ENCODE results near the gene GATAD1.
A peak's percentile ranks its signal among the peaks of the same experiment; 100 is the strongest.
"Not testable (repeated sequence)": the region's sequence is repeated elsewhere in the genome, so short reads cannot be mapped to it uniquely, and the experiment has no call there.

GATAD1 gene

GRCh38 chr7:92447345-92448204 lies at the start of gene GATAD1:
TSS of gene GATAD1 (plus strand) at chr7:92447482. CDS start at chr7:92447730, 248 bp downstream.
- Histone ChIP-seq H3K9me3 (ENCODE audit: low read length) (no peaks in the 10 kb centered on the region), H3K27me3 (ENCODE audit: insufficient read depth, low read length) (no peaks in the 10 kb centered on the region), H3K4me1 (ENCODE audit: insufficient read depth, low read length) (peaks cover 9% of the 10 kb centered on the region), H3K4me3 (ENCODE audit: low read length) (peak within 1 kb of the TSS; percentile 92), H3K36me3 (ENCODE audit: insufficient read depth, low read length) (peaks cover 35% of the 10 kb centered on the region), H2AFZ (ENCODE audit: low read depth, low read length) (peak within 1 kb of the TSS; percentile 87)

GRCh38 chr7:92397542-92397941 lies 49.7 kb upstream of the GATAD1 start:
- H3K27me3 ChIP-seq (ENCODE audit: insufficient read depth, low read length), result no peaks in the 10 kb centered on the region
- no peaks in the 10 kb centered on the region for H3K4me1 ChIP-seq (ENCODE audit: insufficient read depth, low read length)
- H3K9me3 ChIP-seq (ENCODE audit: low read length), result no peaks in the 10 kb centered on the region
- peaks cover 45% of the 10 kb centered on the region for H3K36me3 ChIP-seq (ENCODE audit: insufficient read depth, low read length)
- H2AFZ ChIP-seq (ENCODE audit: low read depth, low read length), result no peak overlapping the region
- H3K4me3 ChIP-seq (ENCODE audit: low read length), result no peak overlapping the region

- no peak overlapping the region for H2AFZ ChIP-seq (ENCODE audit: low read depth, low read length)
- no peaks in the 10 kb centered on the region for H3K27me3 ChIP-seq (ENCODE audit: insufficient read depth, low read length)
- peaks cover 33% of the 10 kb centered on the region for H3K36me3 ChIP-seq (ENCODE audit: insufficient read depth, low read length)
- H3K4me3 ChIP-seq (ENCODE audit: low read length), result no peak overlapping the region
- H3K4me1 ChIP-seq (ENCODE audit: insufficient read depth, low read length), result no peaks in the 10 kb centered on the region
- H3K9me3 ChIP-seq (ENCODE audit: low read length), result no peaks in the 10 kb centered on the region
Observed at GRCh38 chr7:92400013-92400412, 47.3 kb upstream of the GATAD1 start.

- Histone ChIP-seq H2AFZ (ENCODE audit: low read depth, low read length) (no peak overlapping the region), H3K4me3 (ENCODE audit: low read length) (no peak overlapping the region), H3K27me3 (ENCODE audit: insufficient read depth, low read length) (no peaks in the 10 kb centered on the region), H3K36me3 (ENCODE audit: insufficient read depth, low read length) (peaks cover 17% of the 10 kb centered on the region), H3K9me3 (ENCODE audit: low read length) (no peaks in the 10 kb centered on the region), H3K4me1 (ENCODE audit: insufficient read depth, low read length) (no peaks in the 10 kb centered on the region)
Observed at GRCh38 chr7:92402920-92403759, 44.1 kb upstream of the GATAD1 start.

DNA sequence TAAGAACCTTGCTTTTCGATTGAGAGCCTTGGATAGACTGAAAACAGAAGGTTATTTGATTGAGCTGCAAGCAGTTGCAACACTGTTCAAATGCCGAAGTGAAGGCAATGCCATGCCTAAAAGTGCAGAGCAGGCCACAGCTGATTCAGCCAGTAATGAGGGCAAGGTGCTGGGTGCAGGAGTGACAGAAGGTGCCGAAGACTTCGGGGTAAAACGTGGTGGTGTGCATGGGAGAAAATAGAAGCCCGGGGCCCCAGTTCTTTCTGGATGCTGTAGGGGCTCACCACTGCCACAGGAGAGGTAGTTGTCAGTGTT lies 43.6 kb upstream of the GATAD1 start:
- Histone ChIP-seq H3K36me3 (ENCODE audit: insufficient read depth, low read length) (peaks cover 11% of the 10 kb centered on the region), H3K27me3 (ENCODE audit: insufficient read depth, low read length) (no peaks in the 10 kb centered on the region), H3K4me3 (ENCODE audit: low read length) (no peak overlapping the region), H2AFZ (ENCODE audit: low read depth, low read length) (no peak overlapping the region), H3K9me3 (ENCODE audit: low read length) (no peaks in the 10 kb centered on the region), H3K4me1 (ENCODE audit: insufficient read depth, low read length) (no peaks in the 10 kb centered on the region)

DNA sequence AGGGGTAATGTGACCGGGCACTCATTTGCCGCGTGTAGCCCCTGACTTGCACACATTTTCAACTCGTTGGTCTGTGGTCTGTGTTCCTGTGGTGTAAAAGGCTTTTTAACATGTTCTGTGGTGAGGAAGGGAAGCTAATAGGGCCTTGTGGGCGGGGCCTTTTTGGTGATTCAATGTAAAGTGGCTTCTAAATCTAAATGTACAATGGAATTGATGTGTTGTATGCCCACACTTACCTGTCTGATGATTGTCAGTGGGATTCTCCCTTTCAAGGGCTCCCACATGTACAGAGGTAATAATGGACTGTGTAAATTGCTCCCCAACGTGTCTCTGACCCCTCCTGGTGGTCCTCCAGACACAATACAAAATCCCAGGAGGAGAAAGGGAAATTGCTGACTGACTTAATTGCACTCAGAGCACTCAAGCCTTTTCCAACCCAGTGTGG lies 43.1 kb upstream of the GATAD1 start:
- Histone ChIP-seq H3K4me3 (ENCODE audit: low read length) (no peak overlapping the region), H2AFZ (ENCODE audit: low read depth, low read length) (no peak overlapping the region), H3K36me3 (ENCODE audit: insufficient read depth, low read length) (peaks cover 8% of the 10 kb centered on the region), H3K4me1 (ENCODE audit: insufficient read depth, low read length) (no peaks in the 10 kb centered on the region), H3K9me3 (ENCODE audit: low read length) (no peaks in the 10 kb centered on the region), H3K27me3 (ENCODE audit: insufficient read depth, low read length) (no peaks in the 10 kb centered on the region)

- Histone ChIP-seq H3K9me3 (ENCODE audit: low read length) (no peaks in the 10 kb centered on the region), H3K36me3 (ENCODE audit: insufficient read depth, low read length) (no peaks in the 10 kb centered on the region), H3K27me3 (ENCODE audit: insufficient read depth, low read length) (no peaks in the 10 kb centered on the region), H3K4me3 (ENCODE audit: low read length) (no peak overlapping the region), H3K4me1 (ENCODE audit: insufficient read depth, low read length) (no peaks in the 10 kb centered on the region), H2AFZ (ENCODE audit: low read depth, low read length) (no peak overlapping the region)
Observed at GRCh38 chr7:92409357-92409756, 37.9 kb upstream of the GATAD1 start.

GRCh38 chr7:92410162-92410561 lies 37.1 kb upstream of the GATAD1 start:
- H2AFZ ChIP-seq (ENCODE audit: low read depth, low read length); H3K4me1 ChIP-seq (ENCODE audit: insufficient read depth, low read length); H3K9me3 ChIP-seq (ENCODE audit: low read length); H3K36me3 ChIP-seq (ENCODE audit: insufficient read depth, low read length); H3K27me3 ChIP-seq (ENCODE audit: insufficient read depth, low read length); H3K4me3 ChIP-seq (ENCODE audit: low read length): not testable (repeated sequence)

GRCh38 chr7:92412745-92413144 lies 34.5 kb upstream of the GATAD1 start:
- no peaks in the 10 kb centered on the region for H3K36me3 ChIP-seq (ENCODE audit: insufficient read depth, low read length)
- no peaks in the 10 kb centered on the region for H3K9me3 ChIP-seq (ENCODE audit: low read length)
- no peak overlapping the region for H2AFZ ChIP-seq (ENCODE audit: low read depth, low read length)
- H3K27me3 ChIP-seq (ENCODE audit: insufficient read depth, low read length), result no peaks in the 10 kb centered on the region
- H3K4me1 ChIP-seq (ENCODE audit: insufficient read depth, low read length), result no peaks in the 10 kb centered on the region
- H3K4me3 ChIP-seq (ENCODE audit: low read length), result no peak overlapping the region

- H3K4me1 ChIP-seq (ENCODE audit: insufficient read depth, low read length), result no peaks in the 10 kb centered on the region
- H3K4me3 ChIP-seq (ENCODE audit: low read length), result no peak overlapping the region
- no peak overlapping the region for H2AFZ ChIP-seq (ENCODE audit: low read depth, low read length)
- no peaks in the 10 kb centered on the region for H3K27me3 ChIP-seq (ENCODE audit: insufficient read depth, low read length)
- H3K36me3 ChIP-seq (ENCODE audit: insufficient read depth, low read length), result no peaks in the 10 kb centered on the region
- no peaks in the 10 kb centered on the region for H3K9me3 ChIP-seq (ENCODE audit: low read length)
Observed at GRCh38 chr7:92413550-92413949, 33.7 kb upstream of the GATAD1 start.

DNA sequence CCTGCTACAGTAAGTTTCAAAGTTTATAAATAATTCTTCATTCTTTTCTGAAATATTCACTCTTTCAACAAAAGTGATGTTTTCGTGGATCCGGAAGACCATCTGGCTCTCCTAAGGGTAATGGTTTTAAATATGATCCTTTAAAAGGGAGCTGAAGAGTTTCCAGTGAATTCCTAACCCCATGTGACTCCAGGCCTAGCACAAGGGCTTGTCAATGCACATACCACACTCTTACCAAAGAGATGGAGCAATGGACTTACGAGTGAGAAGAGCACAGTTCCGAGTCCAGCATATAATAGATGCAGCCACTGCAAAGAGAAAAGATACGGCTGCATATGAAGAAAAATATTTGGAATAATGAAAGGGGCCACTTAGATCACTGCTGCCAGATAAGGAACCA lies 32.1 kb upstream of the GATAD1 start:
- H3K36me3 ChIP-seq (ENCODE audit: insufficient read depth, low read length), result no peaks in the 10 kb centered on the region

GRCh38 chr7:92417913-92418312 lies 29.4 kb upstream of the GATAD1 start:
- H3K36me3 ChIP-seq (ENCODE audit: insufficient read depth, low read length), result no peaks in the 10 kb centered on the region
- no peaks in the 10 kb centered on the region for H3K27me3 ChIP-seq (ENCODE audit: insufficient read depth, low read length)
- H3K9me3 ChIP-seq (ENCODE audit: low read length), result no peaks in the 10 kb centered on the region

More for the DNA sequence above, 32.1 kb upstream of the GATAD1 start:
- H3K4me1 ChIP-seq (ENCODE audit: insufficient read depth, low read length), result no peaks in the 10 kb centered on the region
- no peaks in the 10 kb centered on the region for H3K27me3 ChIP-seq (ENCODE audit: insufficient read depth, low read length)
- no peak overlapping the region for H3K4me3 ChIP-seq (ENCODE audit: low read length)
- no peaks in the 10 kb centered on the region for H3K9me3 ChIP-seq (ENCODE audit: low read length)
- no peak overlapping the region for H2AFZ ChIP-seq (ENCODE audit: low read depth, low read length)

GRCh38 chr7:92421676-92422435 lies 25.4 kb upstream of the GATAD1 start:
- Histone ChIP-seq H3K9me3 (ENCODE audit: low read length) (no peaks in the 10 kb centered on the region), H3K4me1 (ENCODE audit: insufficient read depth, low read length) (peaks cover 4% of the 10 kb centered on the region)

More at GRCh38 chr7:92417913-92418312, 29.4 kb upstream of the GATAD1 start:
- Histone ChIP-seq H3K4me1 (ENCODE audit: insufficient read depth, low read length) (no peaks in the 10 kb centered on the region), H2AFZ (ENCODE audit: low read depth, low read length) (no peak overlapping the region), H3K4me3 (ENCODE audit: low read length) (no peak overlapping the region)

More at GRCh38 chr7:92421676-92422435, 25.4 kb upstream of the GATAD1 start:
- H3K4me3 ChIP-seq (ENCODE audit: low read length), result no peak overlapping the region
- H2AFZ ChIP-seq (ENCODE audit: low read depth, low read length), result no peak overlapping the region
- no peaks in the 10 kb centered on the region for H3K36me3 ChIP-seq (ENCODE audit: insufficient read depth, low read length)
- no peaks in the 10 kb centered on the region for H3K27me3 ChIP-seq (ENCODE audit: insufficient read depth, low read length)

Measured in neuron (in vitro differentiated cells).